HG03139 (cell line): Measurements from ENCODE around the gene PRKD2.
"Not testable (repeated sequence)": the region's sequence is repeated elsewhere in the genome, so short reads cannot be mapped to it uniquely, and the experiment has no call there.

Source experiments
- ATAC-seq: cut with Tn5 transposase; IDR thresholded peaks from one replicate; pipeline ENCODE4 v1.9.1; 2021; ENCODE audit not compliant: unreplicated experiment

The PRKD2 gene

DNA sequence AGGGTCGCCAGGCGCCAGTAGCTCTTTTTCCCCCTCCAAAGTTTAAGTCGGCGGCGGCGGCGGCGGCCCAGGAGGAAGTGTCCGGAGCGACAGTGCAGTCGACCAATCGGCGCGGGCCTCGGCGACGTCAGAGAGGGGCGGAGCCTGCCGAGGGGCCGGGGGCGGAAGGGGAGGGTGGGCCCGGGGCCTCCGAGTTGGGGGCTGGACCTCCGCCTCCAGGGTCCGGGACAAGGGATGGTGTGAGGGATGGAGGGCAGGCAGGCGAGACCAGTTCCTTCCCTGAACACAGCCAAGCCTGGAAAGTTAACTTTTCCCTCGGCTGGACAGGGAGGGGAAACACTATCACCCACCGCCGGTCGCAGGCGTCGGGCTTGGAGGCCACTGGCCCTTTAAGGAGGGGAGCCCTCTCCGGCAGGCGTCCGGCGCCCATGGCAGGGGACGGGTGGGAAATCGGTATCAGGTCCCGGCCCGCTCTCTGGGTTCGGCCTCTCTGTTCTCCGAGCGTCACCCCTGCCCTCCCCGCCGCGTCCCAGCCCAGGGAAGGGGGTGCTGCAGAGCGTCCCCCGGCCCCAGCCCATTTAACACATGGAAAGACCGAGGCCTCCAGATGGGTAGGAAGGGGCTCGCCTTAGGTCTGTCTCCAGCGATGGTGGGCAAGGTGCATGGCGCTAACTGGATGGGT lies at the start of gene PRKD2:
TSS of gene PRKD2 (minus strand) at position 81 of the 682 bp plus-strand sequence. CDS start 744 bp downstream, outside the sequence.
- no peak for ATAC-seq

DNA sequence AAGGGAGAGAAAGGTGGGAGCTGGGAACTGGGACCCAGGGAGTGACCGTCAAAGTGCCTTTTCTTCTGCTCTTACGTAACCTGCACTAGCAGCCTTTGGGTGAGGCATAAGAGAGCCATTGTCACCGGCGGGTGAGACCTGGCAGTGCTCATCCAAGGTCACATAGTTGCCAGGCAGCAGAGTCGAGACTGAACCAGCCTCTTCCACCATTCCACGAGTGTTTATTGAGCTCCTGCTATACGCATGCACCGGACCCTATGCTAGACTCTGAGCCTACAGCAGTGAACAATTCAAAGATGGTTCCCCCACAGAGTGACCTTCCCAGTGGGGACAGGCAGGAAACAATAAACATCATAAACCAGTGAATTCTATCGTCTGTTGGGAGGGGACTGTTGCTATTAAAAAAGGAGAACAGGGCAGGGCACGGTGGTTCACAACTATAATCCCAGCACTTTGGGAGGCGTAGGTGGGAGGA lies 47.9 kb upstream of the PRKD2 start:
- ATAC-seq: no peak

DNA sequence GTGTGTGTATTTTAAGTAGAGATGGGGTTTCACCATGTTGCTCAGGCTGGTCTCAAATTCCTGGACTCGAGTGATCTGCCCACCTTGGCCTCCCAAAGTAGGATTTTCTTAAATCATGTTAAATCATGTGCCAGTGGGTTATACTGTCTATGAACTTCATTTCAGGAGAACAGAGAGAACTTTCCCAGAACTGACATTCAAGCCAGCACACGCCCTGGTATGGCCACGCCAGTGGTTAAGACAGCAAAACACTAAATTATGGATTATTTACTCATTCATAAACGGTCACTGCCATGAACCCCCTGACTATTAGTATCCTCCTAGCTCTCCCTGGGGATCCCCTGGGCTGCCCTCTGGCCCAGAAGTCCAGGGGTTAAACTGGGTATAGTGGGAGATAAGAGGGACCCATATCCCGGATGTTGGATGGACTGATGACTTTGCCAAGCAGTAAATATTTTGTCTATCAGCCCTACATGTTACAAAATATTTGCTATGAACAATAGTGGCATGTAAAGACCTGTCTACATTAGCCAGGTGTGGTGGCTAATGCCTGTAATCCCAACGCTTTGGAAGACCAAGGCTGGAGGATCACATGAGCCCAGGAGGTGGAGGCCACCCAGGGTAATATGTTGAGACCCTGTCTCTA lies 45.5 kb upstream of the PRKD2 start:
- no peak for ATAC-seq

DNA sequence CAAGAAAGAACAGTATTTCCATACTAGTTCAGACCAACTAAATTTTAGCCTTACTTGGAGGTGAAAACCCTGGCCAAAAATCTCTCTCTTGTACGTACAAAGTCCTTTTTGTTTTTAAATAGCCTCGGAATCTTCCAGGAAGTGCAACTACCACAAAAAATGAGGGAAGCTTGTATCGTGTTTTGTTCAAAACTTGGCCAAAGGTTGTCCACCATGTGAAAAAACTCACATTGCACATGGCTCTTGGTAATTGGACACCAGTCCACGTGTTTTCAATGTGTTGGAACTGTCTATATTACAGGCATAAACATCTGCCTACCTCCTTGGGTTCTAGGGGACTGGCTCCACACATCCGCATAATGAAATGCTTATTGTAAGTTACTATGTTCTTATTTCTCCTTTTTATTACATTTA lies 44.5 kb upstream of the PRKD2 start:
- ATAC-seq: no peak

DNA sequence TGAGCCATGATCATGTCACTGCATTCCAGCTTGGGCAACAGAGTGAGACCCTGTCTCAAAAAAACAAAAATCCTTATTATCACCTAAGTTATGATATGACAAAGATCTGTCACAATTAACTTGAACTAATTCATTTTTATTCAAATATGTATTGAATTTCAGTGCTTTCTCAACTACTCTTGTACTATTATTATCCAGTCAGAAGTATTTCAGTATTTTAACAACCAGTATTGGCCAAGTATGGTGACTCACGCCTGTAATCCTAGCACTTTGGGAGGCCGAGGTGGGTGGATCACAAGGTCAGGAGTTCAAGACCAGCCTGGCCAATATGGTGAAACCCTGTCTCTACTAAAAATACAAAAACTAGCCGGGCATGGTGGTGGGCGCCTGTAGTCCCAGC lies 44.0 kb upstream of the PRKD2 start:
- ATAC-seq: not testable (repeated sequence)

DNA sequence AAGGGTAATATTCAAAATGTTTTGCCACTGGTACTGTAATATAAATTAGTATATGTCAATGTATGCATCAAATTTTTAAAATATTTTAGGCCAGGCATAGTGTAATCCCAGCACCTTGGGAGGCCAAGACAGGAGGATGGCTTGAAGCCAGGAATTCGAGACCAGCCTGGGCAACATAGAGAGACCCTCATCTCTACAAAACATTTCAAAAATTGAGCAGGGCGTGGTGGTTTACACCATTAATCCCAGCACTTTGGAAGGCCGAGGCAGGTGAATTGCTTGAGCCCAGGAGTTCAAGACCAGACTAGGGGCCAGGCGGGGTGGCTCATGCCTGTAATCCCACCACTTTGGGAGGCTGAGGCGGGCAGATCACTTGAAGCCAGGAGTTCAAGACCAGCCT lies 43.4 kb upstream of the PRKD2 start:
- no peak for ATAC-seq

DNA sequence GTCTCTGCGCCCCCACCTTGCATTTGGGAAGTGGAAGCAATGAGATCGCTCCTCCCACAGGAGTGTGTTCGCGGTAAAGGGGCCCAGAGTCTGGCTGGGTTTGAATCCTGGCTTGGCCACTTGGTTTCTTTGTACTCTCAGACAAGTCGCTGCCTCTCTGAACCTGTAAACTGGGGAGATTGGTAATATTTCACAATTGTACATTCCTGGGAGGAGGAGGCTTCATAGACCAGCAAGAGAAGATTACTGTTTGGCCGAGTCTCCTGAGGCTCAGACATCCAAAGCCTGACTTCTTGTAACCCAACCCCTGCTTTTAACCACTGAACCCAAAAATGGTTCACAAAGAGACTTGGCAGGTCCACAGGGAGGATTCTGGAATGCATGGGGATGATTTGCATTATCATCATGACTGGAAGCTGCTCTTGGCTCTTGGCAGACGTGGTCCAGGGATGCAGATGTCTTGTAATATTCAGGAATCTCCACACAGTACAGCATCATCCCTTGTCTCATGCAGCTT lies 43.0 kb upstream of the PRKD2 start:
- no peak for ATAC-seq

DNA sequence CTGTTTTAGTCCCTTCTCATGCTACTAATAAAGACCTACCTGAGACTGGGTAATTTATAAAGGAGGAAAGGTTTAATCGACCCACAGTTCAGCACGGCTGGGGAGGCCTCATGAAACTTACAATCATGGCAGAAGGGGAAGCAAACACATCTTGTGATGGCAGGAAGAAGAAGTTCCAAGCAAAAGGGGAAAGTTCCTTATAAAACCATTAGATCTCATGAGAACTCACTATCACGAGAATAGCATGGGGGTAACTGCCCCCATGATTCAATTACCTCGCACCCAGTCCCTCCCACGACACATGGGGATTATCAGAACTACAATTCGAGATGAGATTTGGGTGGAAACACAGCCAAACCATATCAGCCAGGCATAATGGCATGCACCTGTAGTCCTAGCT lies 42.3 kb upstream of the PRKD2 start:
- no peak for ATAC-seq

DNA sequence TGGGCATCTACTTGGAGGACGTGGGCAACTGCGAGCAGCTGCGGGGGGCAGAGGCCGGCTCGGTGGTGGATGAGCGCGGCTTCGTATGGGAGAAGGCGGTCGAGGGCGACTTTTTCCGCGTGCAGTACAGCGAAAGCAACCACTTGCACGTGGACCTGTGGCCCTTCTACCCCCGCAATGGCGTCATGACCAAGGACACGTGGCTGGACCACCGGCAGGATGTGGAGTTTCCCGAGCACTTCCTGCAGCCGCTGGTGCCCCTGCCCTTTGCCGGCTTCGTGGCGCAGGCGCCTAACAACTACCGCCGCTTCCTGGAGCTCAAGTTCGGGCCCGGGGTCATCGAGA lies 39.6 kb upstream of the PRKD2 start:
- no peak for ATAC-seq

DNA sequence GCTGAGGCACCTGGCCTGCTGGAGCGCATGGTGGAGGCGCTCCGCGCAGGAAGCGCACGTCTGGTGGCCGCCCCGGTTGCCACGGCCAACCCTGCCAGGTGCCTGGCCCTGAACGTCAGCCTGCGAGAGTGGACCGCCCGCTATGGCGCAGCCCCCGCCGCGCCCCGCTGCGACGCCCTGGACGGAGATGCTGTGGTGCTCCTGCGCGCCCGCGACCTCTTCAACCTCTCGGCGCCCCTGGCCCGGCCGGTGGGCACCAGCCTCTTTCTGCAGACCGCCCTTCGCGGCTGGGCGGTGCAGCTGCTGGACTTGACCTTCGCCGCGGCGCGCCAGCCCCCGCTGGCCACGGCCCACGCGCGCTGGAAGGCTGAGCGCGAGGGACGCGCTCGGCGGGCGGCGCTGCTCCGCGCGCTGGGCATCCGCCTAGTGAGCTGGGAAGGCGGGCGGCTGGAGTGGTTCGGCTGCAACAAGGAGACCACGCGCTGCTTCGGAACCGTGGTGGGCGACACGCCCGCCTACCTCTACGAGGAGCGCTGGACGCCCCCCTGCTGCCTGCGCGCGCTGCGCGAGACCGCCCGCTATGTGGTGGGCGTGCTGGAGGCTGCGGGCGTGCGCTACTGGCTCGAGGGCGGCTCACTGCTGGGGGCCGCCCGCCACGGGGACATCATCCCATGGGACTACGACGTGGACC lies 39.1 kb upstream of the PRKD2 start:
- no peak for ATAC-seq

DNA sequence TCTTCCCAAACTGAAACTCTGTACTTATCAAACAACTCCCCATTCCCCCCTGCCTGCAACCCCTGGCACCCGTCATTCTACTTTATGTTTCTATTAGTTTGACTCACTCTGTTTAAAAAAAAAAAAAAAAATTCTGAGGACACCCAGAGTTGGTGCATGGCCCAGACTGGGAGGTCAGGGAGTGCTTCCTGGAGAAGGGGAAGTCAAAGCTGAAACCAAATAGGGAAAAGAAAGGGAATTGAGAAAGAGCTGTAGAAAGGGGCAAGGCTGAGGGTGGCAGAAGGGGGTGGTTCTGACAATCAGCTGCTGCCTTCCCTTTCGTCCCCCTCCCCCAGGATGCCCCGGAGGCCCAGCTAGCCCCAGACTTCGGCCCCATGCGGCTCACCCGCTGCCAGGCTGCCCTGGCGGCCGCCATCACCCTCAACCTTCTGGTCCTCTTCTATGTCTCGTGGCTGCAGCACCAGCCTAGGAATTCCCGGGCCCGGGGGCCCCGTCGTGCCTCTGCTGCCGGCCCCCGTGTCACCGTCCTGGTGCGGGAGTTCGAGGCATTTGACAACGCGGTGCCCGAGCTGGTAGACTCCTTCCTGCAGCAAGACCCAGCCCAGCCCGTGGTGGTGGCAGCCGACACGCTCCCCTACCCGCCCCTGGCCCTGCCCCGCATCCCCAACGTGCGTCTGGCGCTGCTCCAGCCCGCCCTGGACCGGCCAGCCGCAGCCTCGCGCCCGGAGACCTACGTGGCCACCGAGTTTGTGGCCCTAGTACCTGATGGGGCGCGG lies 38.4 kb upstream of the PRKD2 start:
- no peak for ATAC-seq

DNA sequence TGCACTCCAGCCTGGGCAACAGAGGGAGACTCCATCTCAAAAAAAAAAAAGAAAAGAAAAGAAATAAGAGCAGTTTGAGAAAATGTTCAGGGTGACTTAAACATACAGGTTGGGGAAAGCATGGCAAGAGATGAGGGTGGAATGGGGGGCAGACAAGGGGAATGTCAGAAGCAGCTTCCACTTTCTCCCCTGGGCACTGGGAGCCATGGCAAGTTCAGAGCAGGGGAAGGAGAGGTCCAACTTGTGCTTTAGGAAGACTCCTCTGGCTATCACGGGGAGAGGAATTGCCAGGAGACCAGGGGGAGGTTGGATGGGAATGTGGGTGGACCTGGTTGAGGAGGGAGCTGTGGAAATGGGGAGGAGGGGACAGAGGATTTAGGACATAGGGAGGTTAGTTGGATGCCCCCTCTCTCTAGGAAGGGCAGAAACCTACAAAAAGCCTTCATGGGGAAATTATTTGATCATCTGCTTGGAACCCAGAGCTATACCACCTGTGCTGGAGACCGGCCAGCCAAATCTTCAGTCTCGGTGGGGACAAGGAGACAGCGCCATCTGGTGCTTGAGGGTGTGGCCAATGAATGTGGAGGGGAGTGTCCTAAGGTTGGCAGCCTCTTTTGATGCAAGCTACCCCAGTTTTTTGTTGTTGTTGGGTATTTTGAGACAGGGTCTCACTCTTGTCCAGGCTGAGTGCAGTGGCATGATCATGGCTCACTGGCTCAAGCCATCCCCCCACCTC lies 36.7 kb upstream of the PRKD2 start:
- no peak for ATAC-seq

DNA sequence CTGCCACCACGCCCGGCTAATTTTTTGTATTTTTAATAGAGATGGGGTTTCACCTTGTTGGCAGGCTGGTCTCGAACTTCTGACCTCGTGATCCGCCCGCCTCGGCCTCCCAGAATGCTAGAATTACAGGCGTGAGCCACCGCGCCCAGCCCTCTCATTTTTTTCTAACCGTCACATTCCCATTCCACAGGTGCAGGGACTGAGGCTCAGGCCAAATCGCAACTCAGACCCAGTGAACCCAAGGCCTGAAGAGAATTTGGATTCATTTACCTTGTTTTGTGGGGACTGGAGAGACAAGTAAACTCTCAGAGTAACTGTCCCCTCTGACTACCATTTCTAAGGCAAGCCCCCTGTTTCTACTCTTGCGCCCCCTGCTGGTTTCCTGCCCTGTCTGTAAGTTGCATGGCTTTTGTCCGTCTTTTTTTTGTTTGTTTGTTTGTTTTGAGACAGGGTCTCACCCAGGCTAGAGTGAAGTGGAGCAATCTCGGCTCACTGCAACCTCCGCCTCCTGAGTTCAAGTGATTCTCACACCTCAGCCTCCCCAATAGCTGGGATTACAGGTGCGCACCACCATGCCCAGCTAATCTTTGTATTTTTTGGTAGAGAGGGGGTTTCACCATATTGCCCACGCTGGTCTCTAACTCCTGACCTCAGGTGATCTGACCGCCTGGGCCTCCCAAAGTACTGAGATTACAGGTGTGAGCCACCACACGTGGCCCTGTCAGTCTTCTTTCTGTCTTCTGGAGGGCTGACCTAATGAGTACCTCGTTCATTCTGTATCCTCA lies 31.6 kb upstream of the PRKD2 start:
- no peak for ATAC-seq

DNA sequence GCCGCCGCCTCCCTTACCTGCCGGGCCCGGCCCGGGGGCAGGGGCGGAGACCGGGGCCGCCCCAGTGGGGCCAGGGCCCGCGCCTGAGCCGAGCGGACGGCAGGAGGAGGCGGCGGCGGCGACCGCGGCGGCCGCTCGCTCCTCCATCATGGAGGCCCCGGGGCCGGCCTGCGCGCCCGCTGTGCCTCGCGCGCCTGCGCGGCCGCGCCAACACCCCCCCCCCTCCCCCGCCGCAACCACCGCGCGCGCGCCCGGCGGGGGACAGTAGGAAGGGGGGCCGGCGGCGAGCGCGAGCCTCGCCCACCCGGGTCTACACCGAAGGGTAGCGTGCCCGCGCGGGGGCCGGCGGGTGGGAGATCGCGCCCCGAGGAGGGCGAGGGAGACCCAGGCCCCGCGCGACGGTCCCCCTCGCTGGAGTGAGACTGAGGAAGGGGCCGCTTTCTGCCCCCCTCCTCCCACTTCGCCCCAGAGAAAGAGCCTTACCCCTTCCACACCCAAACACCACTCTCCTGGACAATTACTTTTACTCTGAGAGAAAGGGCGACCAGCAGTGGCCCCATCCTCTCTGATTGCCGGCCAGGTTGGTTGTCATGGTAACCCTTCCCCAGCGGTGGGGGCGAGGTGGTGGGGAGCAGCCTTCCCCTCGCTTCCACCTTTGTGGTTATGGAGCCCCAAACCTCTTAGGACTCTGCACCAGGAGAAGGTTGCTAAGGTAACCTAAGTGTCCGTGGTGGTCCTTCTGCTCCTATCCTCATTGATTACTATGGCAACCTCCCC lies 29.6 kb upstream of the PRKD2 start, which contains the start of gene STRN4:
TSS of gene STRN4 (minus strand) at position 170 of the 777 bp plus-strand sequence. CDS start at position 150, 20 bp downstream.
- peak; percentile 47 for ATAC-seq

DNA sequence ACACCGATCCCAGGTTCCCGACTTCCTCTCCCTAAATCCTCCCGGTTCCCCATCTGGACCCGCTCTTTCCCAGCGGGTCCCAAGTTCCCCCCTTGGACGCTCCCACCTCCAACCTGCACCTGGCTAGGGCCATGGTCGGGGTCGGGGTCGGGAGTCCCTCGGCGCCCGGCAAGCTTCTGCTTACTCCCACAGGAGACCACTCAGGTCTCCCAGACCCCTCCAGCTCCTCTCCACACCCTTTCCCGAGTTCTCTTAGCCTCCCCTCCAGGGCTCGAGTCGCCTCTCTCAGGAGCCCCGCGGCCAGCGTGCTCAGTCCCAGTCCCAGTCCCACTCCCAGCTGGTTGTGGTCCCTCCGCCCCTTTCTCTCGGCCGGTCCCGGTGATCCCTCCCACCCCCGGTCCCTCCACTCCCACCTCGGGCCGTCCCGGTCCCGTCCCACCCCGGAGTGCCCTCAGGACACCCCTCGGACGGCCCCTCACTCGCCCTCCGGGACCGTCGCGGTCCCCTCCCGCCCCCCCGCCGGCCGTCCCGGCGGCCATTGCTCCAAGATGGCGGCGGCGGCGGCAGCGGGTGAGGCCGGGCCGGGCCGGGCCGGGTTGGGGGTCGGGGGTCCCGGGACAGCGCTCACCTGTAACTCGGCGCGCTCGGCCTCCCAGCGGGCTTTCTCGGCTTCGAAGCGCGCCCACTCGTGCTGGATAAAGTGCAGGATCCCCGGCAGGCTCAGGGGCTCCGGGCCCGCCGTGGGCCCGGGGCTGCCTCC lies 28.8 kb upstream of the PRKD2 start, which contains the start of gene FKRP:
TSS of gene FKRP (plus strand) at position 537 of the 760 bp plus-strand sequence. CDS start 9,394 bp downstream, outside the sequence.
- ATAC-seq: peak; percentile 42

DNA sequence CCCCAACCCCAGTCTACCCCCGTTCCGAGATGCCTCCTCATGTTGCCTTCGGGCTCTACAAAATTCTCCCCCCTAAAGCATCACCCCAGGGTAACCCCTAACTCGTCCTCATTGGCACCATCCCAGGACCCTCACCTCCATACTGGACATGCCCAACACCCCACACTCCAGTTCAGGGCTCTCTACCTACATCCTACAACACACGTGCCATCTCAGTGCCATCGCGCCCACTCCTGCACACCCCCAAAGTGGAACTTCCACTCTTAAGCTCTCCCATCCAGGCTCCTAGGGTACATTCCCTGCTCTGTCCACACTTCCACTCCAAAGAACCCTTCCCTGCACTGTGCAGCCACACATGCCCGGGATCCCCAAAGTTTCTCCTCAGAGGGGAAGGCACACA lies 28.1 kb upstream of the PRKD2 start:
- no peak for ATAC-seq

DNA sequence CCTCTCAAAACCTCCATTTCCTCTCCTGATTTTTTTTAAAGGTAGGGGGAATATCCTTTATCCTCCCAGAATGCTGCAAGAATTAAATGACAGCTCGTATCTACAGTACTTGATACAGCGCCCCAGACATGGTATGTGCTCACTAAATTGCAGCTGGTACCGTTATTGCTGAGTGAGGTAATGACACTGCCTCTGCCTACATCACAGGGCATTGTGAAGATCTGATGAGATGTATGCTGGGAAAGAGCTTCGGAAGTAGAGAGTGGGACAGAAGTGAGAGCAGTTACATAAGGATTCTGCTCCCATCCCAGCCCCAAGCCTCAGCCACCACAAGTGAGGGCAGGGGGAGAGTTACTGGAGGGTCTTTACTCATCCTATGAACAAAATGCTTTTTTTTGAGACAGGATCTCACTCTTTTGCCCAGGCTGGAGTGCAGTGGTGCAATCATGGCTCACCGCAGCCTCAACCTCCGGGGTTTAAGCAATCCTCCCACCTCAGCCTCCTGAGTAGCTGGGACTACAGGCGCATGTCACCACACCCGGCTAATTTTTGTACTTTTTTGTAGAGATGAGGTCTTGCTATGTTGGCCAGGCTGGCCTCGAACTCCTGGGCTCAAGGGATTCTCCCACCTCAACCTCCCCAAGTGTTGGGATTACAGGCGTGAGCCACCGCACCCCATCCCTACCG lies 27.2 kb upstream of the PRKD2 start:
- ATAC-seq: no peak
